Activated naive CD8-positive, alpha-beta T cell (primary cell): Measurements from ENCODE around the gene RMDN3.

Source experiments
- H3K27ac Mint-ChIP-seq: one replicate; pipeline ENCODE4 v1.8.0; 2021; ENCODE audit warnings: mixed read lengths
- H3K27me3 Mint-ChIP-seq: one replicate; pipeline ENCODE4 v1.8.0; 2021; ENCODE audit warnings: mixed read lengths
- H3K36me3 Mint-ChIP-seq: one replicate; pipeline ENCODE4 v1.8.0; 2021; ENCODE audit warnings: mixed read lengths
- H3K4me1 Mint-ChIP-seq: one replicate; pipeline ENCODE4 v1.8.0; 2021; ENCODE audit warnings: low read depth, mixed read lengths
- H3K4me3 Mint-ChIP-seq: one replicate; pipeline ENCODE4 v1.8.0; 2021; ENCODE audit warnings: mild to moderate bottlenecking, mixed read lengths
- H3K9me3 Mint-ChIP-seq: one replicate; pipeline ENCODE4 v1.8.0; 2021; ENCODE audit warnings: low read depth, mixed read lengths

The RMDN3 gene

GRCh38 chr15:40782609-40783227 is 27.7 kb upstream of the RMDN3 start:
- Mint-ChIP-seq H3K4me3 (no peak overlapping the region), H3K36me3 (no peaks in the 10 kb centered on the region), H3K27ac (no peak overlapping the region), H3K27me3 (no peaks in the 10 kb centered on the region), H3K9me3 (no peaks in the 10 kb centered on the region), H3K4me1 (peaks cover 19% of the 10 kb centered on the region)

- Mint-ChIP-seq H3K27ac (no peak overlapping the region), H3K9me3 (no peaks in the 10 kb centered on the region), H3K36me3 (peaks cover 9% of the 10 kb centered on the region), H3K27me3 (no peaks in the 10 kb centered on the region), H3K4me1 (peaks cover 6% of the 10 kb centered on the region), H3K4me3 (no peak overlapping the region)
Measured at GRCh38 chr15:40776537-40777141, 21.6 kb upstream of the RMDN3 start.

- no peaks in the 10 kb centered on the region for H3K27me3 Mint-ChIP-seq
- H3K4me1 Mint-ChIP-seq = peaks cover 6% of the 10 kb centered on the region
- H3K27ac Mint-ChIP-seq = no peak overlapping the region
- H3K4me3 Mint-ChIP-seq = no peak overlapping the region
- peaks cover 9% of the 10 kb centered on the region for H3K36me3 Mint-ChIP-seq
- H3K9me3 Mint-ChIP-seq = no peaks in the 10 kb centered on the region
Measured at GRCh38 chr15:40775740-40776536, 20.9 kb upstream of the RMDN3 start.

GRCh38 chr15:40775007-40775406 is 20.0 kb upstream of the RMDN3 start:
- peaks cover 9% of the 10 kb centered on the region for H3K36me3 Mint-ChIP-seq
- H3K4me3 Mint-ChIP-seq = no peak overlapping the region
- no peaks in the 10 kb centered on the region for H3K27me3 Mint-ChIP-seq
- H3K9me3 Mint-ChIP-seq = no peaks in the 10 kb centered on the region
- no peak overlapping the region for H3K27ac Mint-ChIP-seq
- H3K4me1 Mint-ChIP-seq = peaks cover 9% of the 10 kb centered on the region

GRCh38 chr15:40773902-40774301 is 18.8 kb upstream of the RMDN3 start:
- no peaks in the 10 kb centered on the region for H3K27me3 Mint-ChIP-seq
- peaks cover 9% of the 10 kb centered on the region for H3K36me3 Mint-ChIP-seq
- peaks cover 16% of the 10 kb centered on the region for H3K4me1 Mint-ChIP-seq
- no peaks in the 10 kb centered on the region for H3K9me3 Mint-ChIP-seq
- no peak overlapping the region for H3K27ac Mint-ChIP-seq
- no peak overlapping the region for H3K4me3 Mint-ChIP-seq

GRCh38 chr15:40773496-40773895 is 18.4 kb upstream of the RMDN3 start:
- H3K4me3 Mint-ChIP-seq = no peak overlapping the region
- peaks cover 9% of the 10 kb centered on the region for H3K36me3 Mint-ChIP-seq
- H3K27ac Mint-ChIP-seq = no peak overlapping the region
- H3K9me3 Mint-ChIP-seq = no peaks in the 10 kb centered on the region
- H3K4me1 Mint-ChIP-seq = peaks cover 20% of the 10 kb centered on the region
- no peaks in the 10 kb centered on the region for H3K27me3 Mint-ChIP-seq

GRCh38 chr15:40772014-40772413 is 17.0 kb upstream of the RMDN3 start:
- Mint-ChIP-seq H3K9me3 (no peaks in the 10 kb centered on the region), H3K4me3 (no peak overlapping the region), H3K36me3 (peaks cover 9% of the 10 kb centered on the region), H3K27me3 (no peaks in the 10 kb centered on the region), H3K27ac (peak overlapping the region; percentile 22), H3K4me1 (peaks cover 23% of the 10 kb centered on the region)

GRCh38 chr15:40771242-40771641 is 16.2 kb upstream of the RMDN3 start:
- no peak overlapping the region for H3K4me3 Mint-ChIP-seq
- peaks cover 20% of the 10 kb centered on the region for H3K4me1 Mint-ChIP-seq
- H3K27ac Mint-ChIP-seq = peak overlapping the region; percentile 72
- H3K36me3 Mint-ChIP-seq = peaks cover 3% of the 10 kb centered on the region
- no peaks in the 10 kb centered on the region for H3K27me3 Mint-ChIP-seq
- H3K9me3 Mint-ChIP-seq = no peaks in the 10 kb centered on the region

GRCh38 chr15:40770147-40770721 is 15.2 kb upstream of the RMDN3 start:
- peak overlapping the region; percentile 95 for H3K27ac Mint-ChIP-seq
- peaks cover 3% of the 10 kb centered on the region for H3K36me3 Mint-ChIP-seq
- H3K4me3 Mint-ChIP-seq = peak overlapping the region; percentile 79

GRCh38 chr15:40769274-40770146 is 14.5 kb upstream of the RMDN3 start, which contains the start of gene C15orf62:
C15orf62 (plus strand) TSS chr15:40769980; CDS start chr15:40770496, 516 bp downstream.
- H3K9me3 Mint-ChIP-seq = no peaks in the 10 kb centered on the region
- H3K27me3 Mint-ChIP-seq = no peaks in the 10 kb centered on the region
- H3K27ac Mint-ChIP-seq = peak within 1 kb of the TSS; percentile 95
- no peaks in the 10 kb centered on the region for H3K36me3 Mint-ChIP-seq
- peaks cover 36% of the 10 kb centered on the region for H3K4me1 Mint-ChIP-seq
- H3K4me3 Mint-ChIP-seq = peak within 1 kb of the TSS; percentile 79

More at GRCh38 chr15:40770147-40770721, 15.2 kb upstream of the RMDN3 start:
- Mint-ChIP-seq H3K9me3 (no peaks in the 10 kb centered on the region), H3K4me1 (peaks cover 28% of the 10 kb centered on the region), H3K27me3 (no peaks in the 10 kb centered on the region)

GRCh38 chr15:40768521-40769273 is 13.6 kb upstream of the RMDN3 start:
- Mint-ChIP-seq H3K4me1 (peaks cover 38% of the 10 kb centered on the region), H3K4me3 (peak overlapping the region; percentile 65), H3K27me3 (no peaks in the 10 kb centered on the region), H3K36me3 (no peaks in the 10 kb centered on the region), H3K9me3 (no peaks in the 10 kb centered on the region), H3K27ac (peak overlapping the region; percentile 95)

- Mint-ChIP-seq H3K36me3 (no peaks in the 10 kb centered on the region), H3K27me3 (no peaks in the 10 kb centered on the region), H3K27ac (no peak overlapping the region)
Measured at GRCh38 chr15:40767838-40768500, 12.9 kb upstream of the RMDN3 start.

More at GRCh38 chr15:40767838-40768500, 12.9 kb upstream of the RMDN3 start:
- no peak overlapping the region for H3K4me3 Mint-ChIP-seq
- peaks cover 43% of the 10 kb centered on the region for H3K4me1 Mint-ChIP-seq
- H3K9me3 Mint-ChIP-seq = no peaks in the 10 kb centered on the region
